ENCODE results near the gene KLHL26. TPM values are rescaled to one million over a fixed set of nuclear protein-coding genes. Genes with fewer than 3 reads are reported as not detected.

The KLHL26 gene
- polyA plus RNA-seq, 1 donor from 2014 or later: 4.7 TPM

- H3K4me3 ChIP-seq (ENCODE audit: low read length): peak overlapping the region; percentile 86
- no peaks in the 10 kb centered on the region for H3F3A ChIP-seq (ENCODE audit: insufficient read depth, low read length, poor library complexity, severe bottlenecking)
- H3K9ac ChIP-seq (ENCODE audit: low read length): peak overlapping the region; percentile 93
- no peaks in the 10 kb centered on the region for H4K20me1 ChIP-seq (ENCODE audit: insufficient read depth)
- peaks cover 60% of the 10 kb centered on the region for H3K27me3 ChIP-seq (ENCODE audit: insufficient read depth, low read depth, low read length)
- peak overlapping the region; percentile 97 for H3K4me2 ChIP-seq (ENCODE audit: low read length)
- H3K9me2 ChIP-seq (ENCODE audit: insufficient read depth, low read length): no peaks in the 10 kb centered on the region
- no peak overlapping the region for H3K27ac ChIP-seq (ENCODE audit: low read length)
- H3K36me3 ChIP-seq (ENCODE audit: insufficient read depth, low read length): no peaks in the 10 kb centered on the region
- no peak overlapping the region for H2AFZ ChIP-seq (ENCODE audit: low read depth, low read length)
- TF ChIP-seq POLR2AphosphoS5 (IDR thresholded peaks at IDR 0.05): peak; percentile 49
- TF ChIP-seq, protein P1, sequence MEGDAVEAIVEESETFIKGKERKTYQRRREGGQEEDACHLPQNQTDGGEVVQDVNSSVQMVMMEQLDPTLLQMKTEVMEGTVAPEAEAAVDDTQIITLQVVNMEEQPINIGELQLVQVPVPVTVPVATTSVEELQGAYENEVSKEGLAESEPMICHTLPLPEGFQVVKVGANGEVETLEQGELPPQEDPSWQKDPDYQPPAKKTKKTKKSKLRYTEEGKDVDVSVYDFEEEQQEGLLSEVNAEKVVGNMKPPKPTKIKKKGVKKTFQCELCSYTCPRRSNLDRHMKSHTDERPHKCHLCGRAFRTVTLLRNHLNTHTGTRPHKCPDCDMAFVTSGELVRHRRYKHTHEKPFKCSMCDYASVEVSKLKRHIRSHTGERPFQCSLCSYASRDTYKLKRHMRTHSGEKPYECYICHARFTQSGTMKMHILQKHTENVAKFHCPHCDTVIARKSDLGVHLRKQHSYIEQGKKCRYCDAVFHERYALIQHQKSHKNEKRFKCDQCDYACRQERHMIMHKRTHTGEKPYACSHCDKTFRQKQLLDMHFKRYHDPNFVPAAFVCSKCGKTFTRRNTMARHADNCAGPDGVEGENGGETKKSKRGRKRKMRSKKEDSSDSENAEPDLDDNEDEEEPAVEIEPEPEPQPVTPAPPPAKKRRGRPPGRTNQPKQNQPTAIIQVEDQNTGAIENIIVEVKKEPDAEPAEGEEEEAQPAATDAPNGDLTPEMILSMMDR (IDR thresholded peaks at IDR 0.05; ENCODE audit: poor library complexity, severe bottlenecking): no peak
- TF ChIP-seq RAD21 (conservative IDR thresholded peaks at IDR 0.05): no peak
- TF ChIP-seq EZH2 (IDR thresholded peaks at IDR 0.05; ENCODE audit: borderline replicate concordance, insufficient read depth, low read length, poor library complexity, severe bottlenecking): no peak
- H3K79me2 ChIP-seq (replicated peaks; ENCODE audit: insufficient read depth, low read length): no peaks in the 10 kb centered on the region
- no peaks in the 10 kb centered on the region for H3K9me3 ChIP-seq (ENCODE audit: low read length)
Observed at GRCh38 chr19:18611327-18612050, 25.3 kb upstream of the KLHL26 start.

- peak overlapping the region; percentile 80 for H2AFZ ChIP-seq (ENCODE audit: low read depth, low read length)
- TF ChIP-seq POLR2AphosphoS5 (IDR thresholded peaks at IDR 0.05): no peak
- TF ChIP-seq, protein P1 (IDR thresholded peaks at IDR 0.05; ENCODE audit: poor library complexity, severe bottlenecking): no peak
- TF ChIP-seq TAF1 (IDR thresholded peaks at IDR 0.05; ENCODE audit: low read depth): no peak
- TF ChIP-seq RAD21 (conservative IDR thresholded peaks at IDR 0.05): no peak
- TF ChIP-seq SMC3 (conservative IDR thresholded peaks at IDR 0.05; ENCODE audit: poor library complexity): no peak
- no peak for TF ChIP-seq EP300 (conservative IDR thresholded peaks at IDR 0.05; ENCODE audit: poor library complexity, severe bottlenecking)
- no peak for TF ChIP-seq MXI1 (conservative IDR thresholded peaks at IDR 0.05; ENCODE audit: poor library complexity, severe bottlenecking)
- H3K4me2 ChIP-seq (ENCODE audit: low read length): peak overlapping the region; percentile 97
- H3K36me3 ChIP-seq (ENCODE audit: insufficient read depth, low read length): no peaks in the 10 kb centered on the region
- H3K4me3 ChIP-seq (ENCODE audit: low read length): peak overlapping the region; percentile 86
- no peaks in the 10 kb centered on the region for H3K9me2 ChIP-seq (ENCODE audit: insufficient read depth, low read length)
- no peaks in the 10 kb centered on the region for H4K20me1 ChIP-seq (ENCODE audit: insufficient read depth)
- H3K9ac ChIP-seq (ENCODE audit: low read length): peak overlapping the region; percentile 93
- peak overlapping the region; percentile 64 for H3K27ac ChIP-seq (ENCODE audit: low read length)
- no peaks in the 10 kb centered on the region for H3F3A ChIP-seq (ENCODE audit: insufficient read depth, low read length, poor library complexity, severe bottlenecking)
- no peaks in the 10 kb centered on the region for H3K9me3 ChIP-seq (ENCODE audit: low read length)
- no peaks in the 10 kb centered on the region for H3K79me2 ChIP-seq (replicated peaks; ENCODE audit: insufficient read depth, low read length)
- H3K27me3 ChIP-seq (ENCODE audit: insufficient read depth, low read depth, low read length): peaks cover 55% of the 10 kb centered on the region
Observed at GRCh38 chr19:18612051-18612771, 24.6 kb upstream of the KLHL26 start.

All from neural cell (in vitro differentiated cells).